Nucleus accumbens (tissue), 56 donors: ENCODE data around the gene TMTC1.

Experiments
- DNase-seq, 56 donors: peaks; one replicate each; lab custom pipeline; 2025; lab: John Stamatoyannopoulos, UW

Gene TMTC1

GRCh38 chr12:29627221-29627620 lies 156.5 kb downstream of the TMTC1 start:
- DNase-seq, result no peak

GRCh38 chr12:29625359-29625953 lies 158.3 kb downstream of the TMTC1 start:
- DNase-seq, result no peak

- no peak for DNase-seq
Measured at GRCh38 chr12:29622251-29622650, 161.5 kb downstream of the TMTC1 start.

- no peak for DNase-seq
Measured at GRCh38 chr12:29620030-29620429, 163.7 kb downstream of the TMTC1 start.

- no peak for DNase-seq
Measured at GRCh38 chr12:29617407-29617803, 166.3 kb downstream of the TMTC1 start.

GRCh38 chr12:29616664-29617406 lies 166.9 kb downstream of the TMTC1 start:
- peak in 23 of 56 donors; percentile 3 to 81 (median 36) for DNase-seq

- DNase-seq, result no peak
Measured at GRCh38 chr12:29614694-29615325, 168.9 kb downstream of the TMTC1 start.

- no peak for DNase-seq
Measured at GRCh38 chr12:29612912-29613311, 170.8 kb downstream of the TMTC1 start.

GRCh38 chr12:29611906-29612305 lies 171.8 kb downstream of the TMTC1 start:
- DNase-seq, result no peak

GRCh38 chr12:29610473-29611170 lies 173.1 kb downstream of the TMTC1 start:
- no peak for DNase-seq

GRCh38 chr12:29609431-29610215 lies 174.1 kb downstream of the TMTC1 start:
- no peak for DNase-seq

- DNase-seq, result no peak
Measured at GRCh38 chr12:29608581-29608980, 175.2 kb downstream of the TMTC1 start.

- no peak for DNase-seq
Measured at GRCh38 chr12:29599381-29599780, 184.4 kb downstream of the TMTC1 start.

- DNase-seq, result no peak
Measured at GRCh38 chr12:29595071-29595755, 188.5 kb downstream of the TMTC1 start.

- no peak for DNase-seq
Measured at GRCh38 chr12:29593001-29593400, 190.7 kb downstream of the TMTC1 start.

GRCh38 chr12:29591140-29592020 lies 192.4 kb downstream of the TMTC1 start:
- DNase-seq, result no peak

GRCh38 chr12:29589851-29590250 lies 193.9 kb downstream of the TMTC1 start:
- no peak for DNase-seq

GRCh38 chr12:29589286-29589820 lies 194.4 kb downstream of the TMTC1 start:
- DNase-seq, result no peak
